ENCODE data around the gene HELZ.
"Not testable (repeated sequence)": the region's sequence is repeated elsewhere in the genome, so short reads cannot be mapped to it uniquely, and the experiment has no call there.

Gene HELZ

DNA sequence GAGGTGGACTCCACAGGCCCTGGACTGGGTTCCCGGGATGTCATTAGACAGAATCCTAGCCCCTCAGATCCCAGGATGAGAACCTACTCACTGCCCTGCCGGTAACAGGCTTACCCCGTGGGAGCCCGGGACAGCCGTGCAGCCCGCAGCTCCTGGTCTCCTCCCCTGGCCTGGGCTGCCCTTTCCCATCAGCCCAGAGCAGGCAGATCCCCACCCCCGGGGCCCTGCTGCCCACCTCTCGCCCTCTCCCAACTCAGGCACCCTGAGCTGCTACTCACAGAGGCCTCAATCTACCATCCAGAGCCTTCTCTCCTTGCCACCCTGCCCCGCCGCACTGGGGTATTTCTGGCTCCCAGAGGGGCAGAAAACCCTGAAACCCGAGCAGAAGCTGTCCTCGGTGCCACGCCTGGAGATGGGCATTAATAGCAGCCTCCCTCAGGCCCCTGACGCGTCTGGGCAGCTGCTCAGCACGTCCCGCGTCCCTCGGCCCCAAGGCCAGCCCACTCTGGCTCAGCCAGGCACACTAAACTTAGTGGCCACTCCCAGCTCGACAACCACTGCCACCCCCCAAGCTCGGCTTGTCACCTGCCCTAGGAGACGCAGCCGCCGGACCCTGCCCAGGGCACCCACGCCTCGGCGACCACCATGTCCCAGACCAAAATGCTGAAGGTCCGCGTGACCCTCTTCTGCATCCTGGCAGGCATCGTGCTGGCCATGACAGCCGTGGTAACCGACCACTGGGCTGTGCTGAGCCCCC, 200.8 kb downstream of the HELZ start, which contains the start of gene CACNG1:
Gene CACNG1, plus strand, starts transcription at position 539 of the 757 bp plus-strand sequence. Its CDS starts 107 bp downstream, at position 646.
- no peak for DNase-seq

DNA sequence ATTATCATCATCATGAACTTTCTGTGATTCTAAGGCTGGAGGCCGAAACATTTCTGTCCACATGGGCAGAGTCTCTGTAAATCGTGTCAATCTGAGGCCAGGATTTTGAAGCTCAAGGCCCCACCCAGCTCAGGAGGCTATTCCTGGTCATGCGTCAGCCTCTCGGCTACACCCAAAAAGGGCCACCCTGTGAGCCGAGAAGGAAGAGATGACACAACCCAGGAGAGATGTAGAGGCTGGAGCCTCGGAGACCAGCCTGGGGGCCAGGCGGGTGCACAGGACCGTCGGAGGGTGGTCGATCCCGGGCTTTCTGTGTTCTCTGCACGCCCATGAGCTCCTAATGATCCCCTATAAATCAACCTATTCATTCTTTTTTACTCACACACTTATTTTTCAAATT, 201.7 kb downstream of the HELZ start:
- no peak for DNase-seq

DNA sequence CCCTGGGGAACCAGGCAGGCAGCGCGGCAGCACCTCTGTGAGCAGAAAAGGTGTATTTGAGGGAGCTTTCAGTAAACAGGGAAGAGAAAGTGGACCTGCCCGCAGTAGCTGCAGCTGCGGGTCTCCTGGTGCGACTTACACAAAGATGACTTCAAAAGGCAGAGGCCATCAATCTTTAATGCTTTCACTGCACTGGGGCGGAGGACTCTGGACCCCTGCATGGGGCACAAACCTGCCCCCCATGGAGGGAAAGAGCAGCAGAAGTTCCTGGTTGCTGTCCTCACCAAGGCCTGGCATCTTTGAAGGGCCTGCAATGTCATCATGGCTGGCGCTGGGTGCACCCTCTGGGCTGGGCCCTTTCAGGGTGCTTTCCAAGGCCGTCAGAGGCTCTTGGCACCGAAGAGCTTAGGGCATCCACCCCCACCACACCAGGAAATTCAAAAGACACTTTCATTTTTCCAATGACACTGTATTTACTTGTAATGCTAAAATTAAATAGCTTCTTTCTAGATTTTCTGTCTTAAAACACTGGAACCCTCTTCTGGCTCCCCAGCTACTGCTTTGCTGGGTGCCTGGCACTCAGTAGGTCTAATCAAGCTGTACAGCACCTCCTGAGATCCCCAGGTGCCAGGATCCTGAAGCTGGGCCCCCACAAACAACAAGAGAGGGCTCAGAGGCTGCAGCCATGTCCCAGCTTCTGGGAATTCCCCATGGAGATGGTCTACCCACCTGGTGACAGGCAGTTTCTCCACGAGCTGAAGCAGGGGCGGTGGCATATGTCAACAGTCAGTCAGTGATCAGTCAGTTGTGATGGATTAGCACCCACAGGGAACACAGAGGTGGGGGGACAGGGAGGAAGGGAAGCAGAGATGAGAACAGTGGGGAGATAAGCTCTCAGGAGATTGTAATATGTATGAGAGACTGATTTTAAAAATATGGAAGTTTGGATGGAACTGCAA, 202.8 kb downstream of the HELZ start:
- no peak for DNase-seq

DNA sequence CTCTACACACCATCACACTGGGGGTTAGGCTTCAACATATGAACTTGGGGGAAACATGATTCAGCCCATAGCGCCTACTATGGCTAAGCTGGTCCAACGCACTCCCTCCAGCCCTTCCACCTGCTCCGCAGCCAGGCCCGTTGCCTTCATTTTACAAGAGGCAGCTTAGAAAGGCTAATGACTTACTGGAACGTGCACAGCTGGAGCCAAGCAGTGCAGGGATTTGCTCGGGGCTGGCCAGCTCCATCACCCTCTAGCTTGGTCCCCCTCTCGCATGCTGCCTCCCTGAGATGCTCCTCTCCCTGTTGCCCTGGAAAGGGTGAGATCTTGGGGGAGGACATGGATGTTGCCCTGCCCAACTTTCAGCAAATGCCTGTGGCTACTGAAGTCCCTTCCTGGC, 203.5 kb downstream of the HELZ start:
- DNase-seq = no peak

DNA sequence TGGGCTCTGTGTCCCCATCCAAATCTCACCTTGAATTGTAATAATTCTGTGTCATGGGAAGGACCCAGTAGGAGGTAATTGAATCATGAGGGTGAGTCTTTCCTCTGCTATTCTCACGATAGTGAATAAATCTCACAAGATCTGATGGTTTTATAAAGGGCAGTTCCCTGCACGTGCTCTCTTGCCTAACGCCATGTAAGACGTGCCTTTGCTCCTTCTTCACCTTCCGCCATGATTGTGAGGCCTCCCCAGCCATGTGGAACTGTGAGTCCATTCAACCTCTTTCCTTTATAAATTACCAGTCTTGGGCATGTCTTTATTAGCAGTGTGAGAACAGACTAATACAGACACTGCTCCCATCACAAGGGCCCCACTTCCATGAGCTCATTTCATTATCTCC, 203.9 kb downstream of the HELZ start:
- DNase-seq = not testable (repeated sequence)

DNA sequence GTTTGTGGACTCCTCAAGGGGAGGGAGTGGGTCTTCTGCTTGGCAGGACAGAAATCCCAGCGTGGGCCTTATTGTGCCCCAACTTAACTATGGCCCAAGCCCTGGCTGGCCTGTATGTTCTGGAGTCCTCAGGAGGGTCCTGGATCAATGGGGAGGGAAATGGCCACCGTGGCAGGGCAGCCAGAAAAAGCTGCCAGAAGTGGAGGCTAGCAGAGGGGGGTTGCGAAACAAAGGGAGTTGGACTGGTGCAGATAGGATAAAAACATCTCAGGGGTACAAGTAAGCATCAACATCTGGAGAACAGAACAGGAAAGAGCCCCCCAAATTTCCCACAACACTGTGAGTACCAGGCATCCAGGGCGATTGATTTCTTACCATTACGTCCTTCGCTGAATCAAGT, 204.3 kb downstream of the HELZ start:
- DNase-seq = no peak

DNA sequence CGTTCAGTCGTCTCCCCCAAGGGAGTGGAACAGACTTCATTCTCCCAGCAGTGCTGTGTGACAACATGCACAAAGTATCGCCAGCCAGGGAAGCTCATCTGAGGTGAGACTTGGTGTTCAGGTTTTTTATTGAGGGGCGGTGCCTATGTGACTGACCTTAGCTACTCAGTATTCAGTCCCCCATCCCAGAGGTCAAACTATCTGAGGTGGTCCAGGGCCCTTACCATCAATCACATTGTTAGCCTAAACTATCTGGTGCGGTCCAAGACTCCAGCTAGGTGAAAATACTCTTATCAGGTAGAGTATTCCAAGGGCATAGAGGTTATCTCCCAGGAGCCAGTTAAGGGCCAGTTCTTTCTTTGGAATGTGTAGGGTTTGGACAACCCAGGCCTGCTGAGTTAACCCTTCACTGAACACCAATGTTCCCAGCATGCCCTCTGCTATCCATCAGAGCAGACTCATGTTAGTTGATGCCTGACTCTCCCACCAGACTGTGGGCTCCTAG, 206.1 kb downstream of the HELZ start:
- no peak for DNase-seq

DNA sequence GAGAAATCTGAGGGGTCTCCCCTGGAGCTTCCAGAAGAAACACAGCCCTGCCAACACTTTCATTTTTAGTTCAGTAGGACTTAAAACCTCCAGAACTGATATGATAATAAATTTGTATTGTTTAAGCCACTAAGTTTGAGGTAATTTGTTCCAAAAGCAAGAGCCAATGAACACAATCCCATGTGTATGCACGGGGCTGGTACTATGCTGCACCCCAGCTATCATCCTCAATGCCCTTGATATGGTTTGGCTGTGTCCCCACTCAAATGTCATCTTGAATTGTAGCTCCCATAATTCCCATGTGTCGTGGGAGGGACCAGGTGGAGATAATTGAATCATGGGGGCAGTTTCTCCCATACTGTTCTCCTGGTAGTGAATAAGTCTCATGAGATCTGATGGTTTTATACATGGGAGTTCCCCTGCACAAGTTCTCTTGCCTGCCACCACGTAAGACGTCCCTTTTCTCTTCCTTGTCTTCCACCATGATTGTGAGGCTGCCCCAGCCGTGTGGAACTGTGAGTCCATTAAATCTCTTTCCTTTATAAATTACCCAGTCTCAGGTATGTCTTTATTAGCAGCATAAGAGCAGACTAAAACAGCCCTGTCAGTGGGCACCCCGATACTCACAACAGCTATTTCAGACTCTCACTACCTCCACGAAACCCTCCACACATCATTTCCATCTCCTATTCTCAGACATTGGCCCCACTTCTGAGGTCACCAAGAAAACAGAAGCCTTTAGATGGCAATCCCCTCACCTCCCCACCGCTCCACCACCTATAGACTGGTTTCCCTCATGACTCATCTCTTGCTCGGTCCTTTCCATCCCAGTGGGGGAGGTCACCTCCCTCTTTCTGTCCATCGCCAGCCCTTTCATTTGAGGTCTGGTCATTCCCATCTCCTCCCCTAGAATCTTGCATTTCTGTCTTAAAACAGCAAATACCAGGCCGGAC, 209.6 kb downstream of the HELZ start:
- DNase-seq = no peak

DNA sequence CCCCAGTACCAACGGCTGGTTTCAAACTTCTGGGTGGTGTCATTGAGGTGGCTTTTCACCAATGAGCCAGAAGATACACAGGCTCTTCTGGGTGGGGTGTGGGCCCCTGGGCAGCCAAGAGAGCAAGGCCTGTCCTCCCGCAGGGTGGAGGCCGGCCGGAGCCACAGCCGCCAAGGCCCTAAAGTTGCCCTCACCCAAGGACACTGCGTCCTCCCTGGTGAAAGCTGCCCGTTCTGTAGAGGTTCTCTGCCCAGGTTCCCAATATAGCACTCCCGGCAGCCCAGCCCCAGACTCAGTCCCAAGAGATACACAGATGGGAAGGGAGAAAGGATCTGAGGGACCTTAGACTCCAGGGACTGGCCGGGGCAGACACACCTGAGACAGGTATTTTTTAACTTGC, 211.4 kb downstream of the HELZ start:
- DNase-seq = no peak

DNA sequence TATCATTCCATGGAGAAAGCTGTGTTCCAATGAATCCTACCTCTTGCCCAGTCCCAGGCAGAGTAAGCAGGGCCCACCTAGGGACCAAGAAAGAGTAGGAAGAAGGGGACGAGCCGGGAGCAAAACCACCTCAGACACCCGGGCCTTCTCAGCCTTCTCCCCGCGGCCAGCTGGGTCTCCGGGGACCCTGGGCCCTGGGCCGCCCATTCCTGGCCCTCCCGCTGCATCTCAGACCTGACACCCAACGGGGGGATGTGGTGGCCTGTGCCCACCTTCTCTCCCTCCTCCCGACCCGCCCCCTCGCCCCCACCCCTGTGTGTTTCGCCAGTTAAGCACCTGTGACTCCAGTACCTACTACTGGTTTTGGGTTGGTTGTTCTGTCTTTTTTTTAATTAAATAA, 212.0 kb downstream of the HELZ start:
- DNase-seq = no peak

DNA sequence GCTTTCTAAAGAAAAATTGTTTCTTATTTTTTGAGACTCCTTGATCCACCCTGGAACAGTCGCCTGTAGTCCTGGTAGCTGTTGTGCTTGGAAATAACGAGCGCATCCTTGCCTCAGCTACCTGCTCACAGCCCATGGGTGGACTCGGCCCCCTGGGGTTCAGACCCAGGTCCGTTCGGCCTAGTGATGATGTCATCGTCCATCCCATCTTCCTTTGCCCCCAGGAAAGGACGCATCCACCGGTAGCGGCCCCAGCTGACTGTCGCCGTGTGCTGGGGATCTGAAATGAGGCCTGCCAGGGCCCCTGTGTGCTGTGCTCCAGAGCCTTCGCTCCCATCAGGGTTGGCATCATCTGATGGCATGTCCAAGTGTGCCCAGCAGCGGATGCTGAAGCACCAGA, 212.6 kb downstream of the HELZ start:
- no peak for DNase-seq

DNA sequence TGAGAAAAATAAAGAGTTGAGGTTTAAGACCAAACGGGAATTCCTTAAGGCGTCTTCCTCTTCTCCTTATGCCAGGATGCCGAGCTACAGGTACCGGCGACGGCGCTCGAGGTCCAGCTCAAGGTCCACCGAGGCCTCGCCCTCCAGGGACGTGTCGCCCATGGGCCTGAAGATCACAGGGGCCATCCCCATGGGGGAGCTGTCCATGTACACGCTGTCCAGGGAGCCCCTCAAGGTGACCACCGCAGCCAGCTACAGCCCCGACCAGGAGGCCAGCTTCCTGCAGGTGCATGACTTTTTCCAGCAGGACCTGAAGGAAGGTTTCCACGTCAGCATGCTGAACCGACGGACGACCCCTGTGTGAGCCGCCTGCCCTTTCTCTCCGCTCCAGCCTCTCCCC, 214.4 kb downstream of the HELZ start:
- no peak for DNase-seq

DNA sequence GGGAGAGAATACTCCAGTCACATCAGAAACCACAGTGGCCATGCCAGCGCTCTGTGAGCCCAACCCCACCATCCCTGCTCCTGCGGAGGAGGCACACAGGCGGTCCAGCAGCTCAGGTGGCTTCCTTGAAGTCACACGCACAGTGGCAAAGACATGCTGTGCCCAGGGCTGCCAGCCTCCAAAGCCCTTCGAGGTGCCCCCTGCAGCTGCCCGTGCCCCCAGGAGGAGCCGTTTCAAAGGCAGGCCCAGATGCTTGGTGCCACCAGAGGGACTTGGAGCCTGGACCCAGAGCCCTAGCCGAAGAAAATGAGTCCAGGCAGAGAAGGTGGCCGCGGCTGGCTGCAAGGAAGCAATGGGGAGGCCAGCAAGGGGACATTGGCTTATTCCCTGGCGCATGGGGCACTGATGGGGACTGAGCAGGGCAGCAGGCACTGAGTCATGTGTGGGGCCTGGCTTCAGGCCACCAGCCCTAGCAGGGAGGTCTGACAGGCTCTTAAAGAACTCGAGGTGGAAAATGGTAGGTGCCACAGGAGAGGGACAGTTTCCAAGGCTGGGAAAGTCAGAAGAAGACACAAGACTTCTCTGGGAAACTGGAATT, 217.9 kb downstream of the HELZ start:
- no peak for DNase-seq

DNA sequence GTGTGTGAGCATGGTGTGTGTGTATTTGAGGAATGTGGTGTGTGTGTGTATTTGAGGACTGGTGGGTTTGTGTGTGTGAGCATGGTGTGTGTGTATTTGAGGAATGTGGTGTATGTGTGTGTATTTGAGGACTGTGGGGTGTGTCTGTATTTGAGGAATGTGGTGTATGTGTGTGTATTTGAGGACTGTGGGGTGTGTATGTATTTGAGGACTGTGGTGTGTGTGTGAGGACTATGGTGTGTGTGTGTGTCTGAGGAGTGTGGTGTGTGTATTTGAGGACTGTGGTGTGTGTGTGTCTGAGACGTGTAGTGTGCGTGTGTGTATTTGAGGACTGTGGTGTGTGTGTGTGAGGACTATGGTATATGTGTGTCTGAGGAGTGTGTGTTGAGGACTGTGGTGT, 218.7 kb downstream of the HELZ start:
- no peak for DNase-seq

DNA sequence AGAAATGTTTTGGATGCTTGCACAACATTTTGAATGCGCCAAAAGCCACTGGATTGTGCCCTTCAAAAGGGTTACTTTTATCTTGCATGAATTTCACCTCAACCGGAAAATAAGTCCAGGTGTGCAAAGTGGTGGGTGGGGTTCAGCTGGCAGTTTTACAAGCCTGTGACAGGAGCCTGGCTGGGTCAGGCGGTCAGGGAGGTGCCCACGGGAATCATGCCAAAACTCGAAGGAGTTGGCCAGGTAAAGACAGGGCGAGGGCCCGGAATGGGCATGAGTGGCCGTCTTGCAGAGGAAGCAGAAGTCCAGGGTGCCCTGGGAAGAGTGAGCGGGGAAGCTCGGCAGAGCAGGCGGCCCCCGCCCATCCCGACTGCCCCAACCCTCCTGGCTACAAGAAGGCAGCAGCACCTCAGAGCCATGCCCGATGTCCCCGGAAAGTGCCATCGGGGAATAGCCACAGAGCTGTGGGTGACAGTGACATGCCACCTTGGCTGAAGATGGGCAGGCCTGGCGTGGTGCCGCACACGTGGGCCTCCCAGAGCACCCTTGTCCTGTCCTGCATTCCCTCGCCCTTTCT, 219.7 kb downstream of the HELZ start:
- no peak for DNase-seq

DNA sequence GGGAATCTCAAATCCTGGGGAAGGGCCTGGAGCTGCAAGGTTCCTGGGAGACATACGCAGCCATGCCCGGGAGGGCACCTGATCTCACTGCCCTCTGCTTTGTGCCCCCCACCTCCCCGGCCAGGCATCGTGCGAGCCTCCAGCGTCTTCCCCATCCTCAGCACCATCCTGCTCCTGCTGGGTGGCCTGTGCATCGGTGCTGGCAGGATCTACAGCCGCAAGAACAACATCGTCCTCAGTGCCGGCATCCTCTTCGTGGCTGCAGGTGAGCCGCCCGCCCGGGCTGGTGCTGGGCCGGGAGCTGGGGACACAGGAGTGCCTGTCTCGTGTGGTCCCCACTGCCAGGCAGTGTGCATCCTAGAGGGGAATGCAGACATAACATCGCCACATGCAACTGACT, 220.3 kb downstream of the HELZ start:
- no peak for DNase-seq

DNA sequence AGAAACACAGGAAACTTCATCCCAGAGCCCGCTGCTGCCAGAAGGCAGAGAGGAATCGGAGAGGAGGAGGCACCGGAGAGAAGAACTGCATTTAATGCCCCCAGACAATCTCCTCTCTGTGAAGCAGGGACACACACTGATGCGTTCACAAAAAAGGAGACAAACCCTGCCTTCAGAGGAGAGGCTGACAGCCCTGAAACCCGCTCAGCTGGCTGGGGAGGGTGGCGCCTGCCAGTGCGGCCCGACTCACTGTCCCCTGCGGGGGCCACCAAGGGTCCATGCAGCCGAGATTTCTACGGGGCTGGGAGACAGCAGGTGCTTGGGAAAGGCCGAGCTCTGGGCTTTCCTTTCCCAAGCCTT, 222.6 kb downstream of the HELZ start:
- DNase-seq = no peak

DNA sequence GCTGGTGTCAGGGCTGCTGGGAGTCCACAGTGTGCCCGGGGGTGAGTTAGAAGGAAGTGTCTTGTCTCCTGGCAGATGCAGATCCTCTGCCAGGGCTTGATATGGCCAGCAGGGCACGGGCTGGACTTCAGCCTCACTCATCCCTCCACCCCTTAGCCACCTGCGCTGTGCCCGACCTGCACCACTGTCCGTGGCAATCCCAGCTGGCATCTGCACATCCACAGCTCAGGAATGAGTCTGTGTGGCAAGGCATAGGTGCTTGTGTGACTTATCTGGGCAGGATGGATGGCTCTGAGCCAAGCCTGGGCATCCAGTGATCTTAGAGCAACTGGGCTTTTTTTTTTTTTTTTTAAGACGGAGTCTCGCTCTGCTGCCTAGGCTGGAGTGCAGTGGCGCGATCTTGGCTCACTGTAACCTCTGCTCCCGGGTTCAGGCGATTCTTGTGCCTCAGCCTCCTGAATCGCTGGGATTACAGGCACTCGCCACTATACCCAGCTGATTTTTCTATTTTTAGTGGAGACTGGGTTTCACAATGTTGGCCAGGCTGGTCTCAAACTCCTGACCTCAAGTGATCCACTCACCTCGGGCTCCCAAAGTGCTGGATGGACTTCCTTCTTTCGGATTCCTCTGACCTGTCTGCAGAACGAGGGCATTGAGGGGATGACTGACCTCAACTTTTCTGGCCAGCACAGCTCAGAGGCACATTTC, 223.1 kb downstream of the HELZ start:
- no peak for DNase-seq

DNA sequence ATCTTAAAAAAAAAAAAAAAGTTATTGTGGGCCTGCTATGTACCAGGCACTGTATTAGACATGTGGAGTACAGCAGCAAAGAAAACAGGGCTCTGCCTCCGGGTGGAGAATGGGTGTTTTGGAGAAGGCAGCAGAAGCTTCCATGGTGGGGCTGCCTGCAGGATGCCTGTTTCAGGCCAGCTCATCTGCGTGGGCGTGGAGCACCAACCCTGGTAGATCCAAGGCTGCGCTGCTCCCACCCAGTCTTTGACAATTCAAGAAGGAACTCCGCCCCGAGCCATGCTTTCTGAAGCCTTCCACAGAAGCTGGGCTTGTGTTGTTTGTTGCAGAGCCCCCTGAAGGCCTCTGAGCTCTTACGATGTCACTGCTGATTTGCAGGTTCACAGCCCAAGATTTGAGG, 223.8 kb downstream of the HELZ start:
- DNase-seq = no peak

All from CD4-positive, alpha-beta T cell treated with Interleukin-10 for 1 hour (primary cell).